ENCODE data around the gene BIN1. TPM values are rescaled to one million over a fixed set of nuclear protein-coding genes. Genes with fewer than 3 reads are reported as not detected.

BIN1 gene
- polyA plus RNA-seq, 3 donors from 2014 or later: 110 to 169 (median 167) TPM

GRCh38 chr2:127096280-127096679, 10.7 kb downstream of the BIN1 start:
- DNase-seq: no peak
- H3K4me3 Mint-ChIP-seq: no peak overlapping the region

GRCh38 chr2:127095784-127096183, 11.2 kb downstream of the BIN1 start:
- H3K27ac Mint-ChIP-seq: peak overlapping the region in 1 of 6 donors; percentile 7
- peaks cover 0 to 6% (median 4%) of the 10 kb centered on the region in 3 donors for H3K27me3 Mint-ChIP-seq (ENCODE audit: low read depth in 3 of 3)
- H3K4me1 Mint-ChIP-seq: peaks cover 15 to 18% of the 10 kb centered on the region in 2 donors
- no peaks in the 10 kb centered on the region for H3K36me3 Mint-ChIP-seq
- no peaks in the 10 kb centered on the region for H3K9me3 Mint-ChIP-seq
- H3K4me3 Mint-ChIP-seq: no peak overlapping the region
- DNase-seq: no peak

More at GRCh38 chr2:127096280-127096679, 10.7 kb downstream of the BIN1 start:
- H3K9me3 Mint-ChIP-seq: no peaks in the 10 kb centered on the region
- no peak overlapping the region for H3K27ac Mint-ChIP-seq
- no peaks in the 10 kb centered on the region for H3K36me3 Mint-ChIP-seq
- H3K27me3 Mint-ChIP-seq (ENCODE audit: low read depth in 3 of 3): peaks cover 0 to 6% (median 4%) of the 10 kb centered on the region in 3 donors
- peaks cover 15 to 18% of the 10 kb centered on the region in 2 donors for H3K4me1 Mint-ChIP-seq

GRCh38 chr2:127095367-127095641, 11.7 kb downstream of the BIN1 start:
- Mint-ChIP-seq H3K27ac (peak overlapping the region in 1 of 6 donors; percentile 22), H3K9me3 (no peaks in the 10 kb centered on the region), H3K27me3 (ENCODE audit: low read depth in 3 of 3) (peaks cover 0 to 6% (median 2%) of the 10 kb centered on the region in 3 donors), H3K36me3 (no peaks in the 10 kb centered on the region), H3K4me1 (peaks cover 15 to 18% of the 10 kb centered on the region in 2 donors), H3K4me3 (no peak overlapping the region)
- DNase-seq: no peak

GRCh38 chr2:127094509-127095366, 12.2 kb downstream of the BIN1 start:
- peak overlapping the region in 1 of 6 donors; percentile 45 for H3K27ac Mint-ChIP-seq
- H3K4me1 Mint-ChIP-seq: peaks cover 15 to 18% of the 10 kb centered on the region in 2 donors
- no peak for DNase-seq
- no peaks in the 10 kb centered on the region for H3K36me3 Mint-ChIP-seq
- H3K27me3 Mint-ChIP-seq (ENCODE audit: low read depth in 3 of 3): peaks cover 0 to 6% (median 2%) of the 10 kb centered on the region in 3 donors
- no peaks in the 10 kb centered on the region for H3K9me3 Mint-ChIP-seq
- no peak overlapping the region for H3K4me3 Mint-ChIP-seq

DNA sequence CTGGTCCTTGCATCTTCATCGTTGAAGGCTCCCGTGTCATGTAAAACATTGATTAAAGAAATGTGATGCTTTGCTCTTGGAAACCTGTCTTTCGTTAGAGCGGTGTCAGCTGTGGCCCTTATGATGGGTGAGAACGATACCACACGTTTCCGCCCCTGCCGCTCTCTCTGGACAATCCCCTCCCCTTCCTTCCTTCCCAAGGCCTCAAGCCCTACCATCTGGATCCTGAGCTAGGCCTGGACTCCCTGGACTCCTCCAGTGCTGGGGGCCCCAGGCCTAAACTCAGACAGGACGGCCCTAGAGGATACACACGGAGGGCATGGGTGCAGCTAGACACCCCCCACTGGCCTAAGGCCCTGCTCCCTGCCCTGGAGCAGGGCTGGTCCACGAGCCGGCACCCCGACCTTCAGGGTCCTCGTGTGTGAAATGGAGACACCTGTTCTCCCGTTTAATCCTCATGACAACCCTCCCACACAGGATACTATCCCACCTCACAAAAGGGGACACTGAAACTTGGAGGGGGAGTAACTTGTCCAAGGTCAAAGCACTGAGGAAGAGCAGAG, 13.2 kb downstream of the BIN1 start:
- Mint-ChIP-seq H3K4me1 (peaks cover 15 to 19% of the 10 kb centered on the region in 2 donors), H3K4me3 (peak overlapping the region; percentile 24 to 73 (median 63)), H3K36me3 (no peaks in the 10 kb centered on the region), H3K27me3 (ENCODE audit: low read depth in 3 of 3) (peaks cover 0 to 6% (median 2%) of the 10 kb centered on the region in 3 donors), H3K9me3 (no peaks in the 10 kb centered on the region), H3K27ac (peak overlapping the region; percentile 31 to 93 (median 68))
- DNase-seq: no peak

DNA sequence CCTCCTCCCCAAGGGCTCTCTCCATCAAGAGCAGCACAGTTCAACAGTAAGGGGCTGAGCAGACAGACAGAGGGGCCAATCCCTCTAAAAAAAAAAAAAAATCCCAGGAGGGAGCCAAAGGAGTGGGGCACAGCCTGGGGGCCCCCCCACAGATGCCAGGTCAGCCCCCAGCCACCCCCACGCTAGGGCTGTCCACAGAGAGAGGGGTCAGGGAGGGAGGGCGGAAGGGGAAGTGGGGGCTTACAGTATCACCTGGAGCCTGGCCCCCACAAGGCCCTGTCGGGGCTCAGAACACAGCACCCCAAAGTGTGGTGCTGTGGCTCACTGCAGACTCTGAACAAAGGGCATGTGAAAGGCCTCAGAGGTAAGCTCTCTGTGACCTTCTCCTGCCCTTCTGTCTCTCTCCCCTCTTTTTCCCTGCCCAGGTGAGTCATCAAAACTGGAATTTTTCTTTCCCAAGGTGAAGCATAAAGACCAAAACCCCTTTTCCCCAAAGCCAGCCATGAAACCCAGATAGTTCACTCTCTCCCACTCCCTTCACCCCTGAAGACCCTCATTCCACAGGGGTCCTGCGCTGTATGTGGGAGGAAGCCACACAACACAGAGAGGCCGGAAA, 13.9 kb downstream of the BIN1 start:
- peak overlapping the region; percentile 24 to 73 (median 63) for H3K4me3 Mint-ChIP-seq
- H3K27me3 Mint-ChIP-seq (ENCODE audit: low read depth in 3 of 3): peaks cover 0 to 6% (median 2%) of the 10 kb centered on the region in 3 donors
- H3K4me1 Mint-ChIP-seq: peaks cover 15 to 25% of the 10 kb centered on the region in 2 donors
- no peaks in the 10 kb centered on the region for H3K36me3 Mint-ChIP-seq
- no peaks in the 10 kb centered on the region for H3K9me3 Mint-ChIP-seq
- peak overlapping the region; percentile 31 to 93 (median 72) for H3K27ac Mint-ChIP-seq
- DNase-seq: no peak

DNA sequence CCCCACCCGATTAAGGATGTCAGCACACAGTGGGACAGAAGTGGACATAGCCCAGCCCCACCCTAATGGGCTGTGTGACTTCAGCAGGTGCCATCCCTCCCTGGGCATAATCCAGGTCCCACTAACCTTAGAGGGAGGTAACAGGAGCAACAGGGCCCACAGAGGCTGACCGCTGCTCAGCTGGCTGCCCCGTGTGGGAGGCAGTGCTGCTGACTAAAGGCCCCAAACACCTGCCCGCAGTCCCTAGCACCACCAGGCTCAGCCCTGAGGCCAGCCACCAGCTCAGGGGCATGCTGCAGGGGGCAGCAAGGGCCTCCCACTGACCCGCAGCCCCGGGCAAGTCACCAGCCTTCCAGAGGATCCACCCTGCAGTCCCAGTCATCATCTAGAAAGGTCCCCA, 14.6 kb downstream of the BIN1 start:
- no peaks in the 10 kb centered on the region for H3K36me3 Mint-ChIP-seq
- peaks cover 0 to 4% (median 2%) of the 10 kb centered on the region in 3 donors for H3K27me3 Mint-ChIP-seq (ENCODE audit: low read depth in 3 of 3)
- no peaks in the 10 kb centered on the region for H3K9me3 Mint-ChIP-seq
- H3K4me1 Mint-ChIP-seq: peaks cover 15 to 31% of the 10 kb centered on the region in 2 donors
- DNase-seq: no peak
- H3K27ac Mint-ChIP-seq: peak overlapping the region in 1 of 6 donors; percentile 34
- peak overlapping the region in 3 of 5 donors; percentile 19 to 36 (median 36) for H3K4me3 Mint-ChIP-seq

DNA sequence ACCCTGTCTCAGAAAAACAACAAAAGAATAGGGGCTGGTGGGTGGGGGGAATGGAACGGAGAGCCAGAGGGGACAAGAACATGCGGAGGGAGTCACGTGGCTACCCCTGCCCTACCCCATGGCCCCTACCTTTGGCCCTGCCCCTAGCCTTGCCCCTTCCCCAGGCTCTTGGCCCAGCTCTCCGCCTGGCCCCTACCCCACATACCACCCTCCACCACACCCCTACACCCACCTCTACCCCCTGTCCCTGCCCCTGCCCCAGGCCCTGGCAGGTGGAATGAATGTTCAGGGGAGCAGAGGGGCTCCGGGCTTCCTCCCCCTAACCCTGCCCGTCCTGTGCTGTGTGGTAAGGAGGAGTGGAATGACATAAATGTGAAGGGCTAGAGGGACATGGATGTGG, 15.1 kb downstream of the BIN1 start:
- H3K27ac Mint-ChIP-seq: no peak overlapping the region
- no peaks in the 10 kb centered on the region for H3K9me3 Mint-ChIP-seq
- H3K4me3 Mint-ChIP-seq: no peak overlapping the region
- no peaks in the 10 kb centered on the region for H3K36me3 Mint-ChIP-seq
- peaks cover 0 to 4% (median 2%) of the 10 kb centered on the region in 3 donors for H3K27me3 Mint-ChIP-seq (ENCODE audit: low read depth in 3 of 3)
- H3K4me1 Mint-ChIP-seq: peaks cover 19 to 35% of the 10 kb centered on the region in 2 donors
- no peak for DNase-seq

DNA sequence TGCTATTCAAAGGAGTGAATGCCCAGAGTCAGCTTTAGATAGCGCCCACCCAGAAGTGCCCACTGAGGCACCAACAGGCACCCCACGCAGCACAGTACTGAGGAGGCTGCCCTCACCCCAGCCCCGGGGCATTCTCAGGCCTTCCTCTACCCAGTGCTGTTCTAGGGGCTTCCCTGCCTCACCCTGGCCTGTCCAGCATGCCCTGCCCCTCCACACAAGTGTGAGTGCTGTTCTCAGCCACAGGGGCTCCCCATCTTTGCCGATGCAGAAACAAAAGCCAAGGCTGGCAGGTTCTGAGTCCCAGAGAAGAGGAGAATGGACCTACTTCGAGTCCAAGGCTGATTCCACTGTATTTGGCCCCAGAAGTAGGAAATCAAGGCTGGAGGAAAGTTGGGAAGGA, 15.8 kb downstream of the BIN1 start:
- Mint-ChIP-seq H3K36me3 (no peaks in the 10 kb centered on the region), H3K27ac (peak overlapping the region in 2 of 6 donors; percentile 10 to 15), H3K27me3 (ENCODE audit: low read depth in 3 of 3) (peaks cover 0 to 5% (median 4%) of the 10 kb centered on the region in 3 donors), H3K4me3 (no peak overlapping the region), H3K9me3 (no peaks in the 10 kb centered on the region), H3K4me1 (peaks cover 26 to 43% of the 10 kb centered on the region in 2 donors)
- no peak for DNase-seq

DNA sequence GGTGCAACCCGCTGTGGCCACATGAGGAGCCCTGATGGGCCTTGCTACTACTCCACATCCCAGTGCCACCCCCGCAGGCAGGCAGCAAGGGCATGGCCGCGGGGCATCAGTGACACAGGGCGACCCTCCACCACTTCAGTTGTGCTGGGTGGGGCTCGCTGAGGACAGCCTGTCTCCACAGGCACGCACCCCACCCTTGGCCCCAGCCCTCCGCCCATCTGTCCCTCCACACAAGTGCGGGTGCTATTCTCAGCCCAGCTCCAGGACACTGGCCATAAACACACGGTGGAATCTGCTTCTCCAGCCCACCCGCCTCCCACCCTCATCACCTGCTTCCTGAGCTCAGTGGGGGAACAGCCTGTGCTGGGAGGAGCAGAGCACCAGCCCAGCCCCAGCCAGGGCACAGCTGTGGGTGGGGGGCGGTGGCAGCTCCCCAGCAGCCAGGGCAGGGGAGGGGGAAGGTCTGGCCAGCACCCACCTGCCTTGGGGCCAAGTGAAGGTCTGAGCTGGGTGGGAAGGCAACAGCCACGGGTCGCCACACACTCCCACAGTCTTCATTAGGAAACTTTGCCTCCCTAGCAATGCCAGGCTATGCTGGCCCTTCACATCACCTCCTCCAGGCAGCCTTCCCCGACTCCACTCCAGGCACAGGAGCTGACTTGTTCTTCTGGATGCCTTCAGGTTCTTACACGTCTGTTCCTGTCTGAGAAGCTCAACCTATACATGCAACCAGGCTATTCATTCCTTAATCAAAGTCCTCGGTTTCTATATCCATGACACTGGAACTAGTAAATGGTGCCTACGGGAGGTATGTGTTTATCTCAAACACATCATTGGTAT, 16.5 kb downstream of the BIN1 start:
- DNase-seq: no peak
- H3K9me3 Mint-ChIP-seq: no peaks in the 10 kb centered on the region

GRCh38 chr2:127089478-127090235, 17.3 kb downstream of the BIN1 start:
- H3K36me3 Mint-ChIP-seq: no peaks in the 10 kb centered on the region
- no peaks in the 10 kb centered on the region for H3K9me3 Mint-ChIP-seq
- H3K27ac Mint-ChIP-seq: peak overlapping the region in 1 of 6 donors; percentile 34
- H3K27me3 Mint-ChIP-seq (ENCODE audit: low read depth in 3 of 3): peaks cover 1 to 7% (median 4%) of the 10 kb centered on the region in 3 donors
- no peak for DNase-seq
- no peak overlapping the region for H3K4me3 Mint-ChIP-seq
- H3K4me1 Mint-ChIP-seq: peaks cover 41 to 55% of the 10 kb centered on the region in 2 donors

More for the DNA sequence above, 16.5 kb downstream of the BIN1 start:
- Mint-ChIP-seq H3K27me3 (ENCODE audit: low read depth in 3 of 3) (peaks cover 0 to 5% (median 4%) of the 10 kb centered on the region in 3 donors), H3K4me1 (peaks cover 33 to 47% of the 10 kb centered on the region in 2 donors), H3K36me3 (no peaks in the 10 kb centered on the region), H3K4me3 (no peak overlapping the region), H3K27ac (peak overlapping the region in 3 of 6 donors; percentile 10 to 50 (median 15))

DNA sequence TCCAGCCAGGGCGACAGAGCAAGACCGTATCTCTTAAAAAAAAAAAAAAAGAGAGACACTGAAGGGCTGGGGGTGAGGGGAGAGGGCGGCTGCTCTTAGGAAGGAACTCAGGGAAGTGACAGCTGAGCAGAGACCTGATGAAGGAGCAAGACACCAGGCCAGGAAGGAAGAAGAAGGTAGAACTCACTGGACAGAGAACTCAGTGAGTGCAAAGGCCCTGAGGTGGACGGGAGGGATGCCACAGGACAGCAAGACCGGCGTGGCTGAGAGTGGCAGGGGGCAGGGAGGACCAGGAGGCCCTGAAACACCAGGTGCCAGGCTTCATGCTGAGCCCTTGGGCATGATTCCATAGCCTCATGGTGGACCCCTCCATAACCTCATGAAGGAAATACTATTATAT, 18.2 kb downstream of the BIN1 start:
- DNase-seq: no peak
- no peak overlapping the region for H3K4me3 Mint-ChIP-seq
- H3K27ac Mint-ChIP-seq: peak overlapping the region in 3 of 6 donors; percentile 32 to 85 (median 62)
- H3K9me3 Mint-ChIP-seq: no peaks in the 10 kb centered on the region
- H3K27me3 Mint-ChIP-seq (ENCODE audit: low read depth in 3 of 3): peaks cover 4 to 15% (median 8%) of the 10 kb centered on the region in 3 donors
- peaks cover 44 to 59% of the 10 kb centered on the region in 2 donors for H3K4me1 Mint-ChIP-seq
- no peaks in the 10 kb centered on the region for H3K36me3 Mint-ChIP-seq

All from immature natural killer cell (primary cell).